Gastroesophageal sphincter (tissue), 4 donors: ENCODE data around the gene RPS6KB1. TPM values are rescaled to one million over a fixed set of nuclear protein-coding genes. Genes with fewer than 3 reads are reported as not detected.
A peak's percentile ranks its signal among the peaks of the same experiment; 100 is the strongest.
"Not testable (repeated sequence)": the region's sequence is repeated elsewhere in the genome, so short reads cannot be mapped to it uniquely, and the experiment has no call there.

ENCODE experiments used
- ATAC-seq: fragments of 150-250 bp; one replicate; pipeline ENCODE4 v1.9.1; 2016; ENCODE audit warnings: mild to moderate bottlenecking, moderate library complexity
- H3K27ac ChIP-seq, 4 donors: fragments of 200-600 bp; sonication (generic) in 3 of 4; 1 replicate in 3 of 4; 2 replicates in 1 of 4; pipeline ENCODE4 v1.5.1; 2016 to 2019
- H3K27me3 ChIP-seq: fragments of 200-600 bp; sonication (generic); one replicate; pipeline ENCODE4 v1.5.1; 2019
- H3K36me3 ChIP-seq, 2 donors: fragments of 200-600 bp; sonication (generic); one replicate each; pipeline ENCODE4 v1.5.1; 2019; ENCODE audit warnings: control low read depth in 1 of 2
- H3K4me1 ChIP-seq, 3 donors: fragments of 200-600 bp; sonication (generic); 1 replicate in 2 of 3; 2 replicates in 1 of 3; pipeline ENCODE4 v1.5.1; 2016 to 2019; ENCODE audit warnings: control low read depth in 2 of 3
- H3K4me3 ChIP-seq, 2 donors: fragments of 200-600 bp; sonication (generic); one replicate each; pipeline ENCODE4 v1.5.1; 2019; ENCODE audit warnings: mild to moderate bottlenecking in 1 of 2, moderate library complexity in 1 of 2
- H3K9me3 ChIP-seq, 3 donors: fragments of 200-600 bp; sonication (generic); one replicate each; pipeline ENCODE4 v1.5.1; 2017 to 2019; ENCODE audit warnings: control low read depth in 2 of 3
- CTCF ChIP-seq, 4 experiments: fragments of 200-600 bp in 2 of 4; fragments of 450-650 bp in 2 of 4; sonication (generic) in 1 of 4; IDR thresholded peaks; one replicate each; pipeline ENCODE4 v1.5.1; 2017 to 2019; ENCODE audit warnings: antibody characterized with exemption in 4 of 4, mild to moderate bottlenecking in 2 of 4, moderate library complexity in 2 of 4
- EP300 ChIP-seq: sonication (generic); formaldehyde crosslinking; IDR thresholded peaks from one replicate; pipeline ENCODE4 v1.6.1; 2017; ENCODE audit warnings: antibody characterized with exemption, mild to moderate bottlenecking
- POLR2A ChIP-seq, 2 donors: fragments of 450-650 bp; IDR thresholded peaks; one replicate each; pipeline ENCODE4 v1.6.1; 2017; ENCODE audit warnings: antibody characterized with exemption in 2 of 2, mild to moderate bottlenecking in 2 of 2, moderate library complexity in 1 of 2
- POLR2AphosphoS5 ChIP-seq: sonication (generic); formaldehyde crosslinking; IDR thresholded peaks from one replicate; pipeline ENCODE4 v1.6.1; 2017; ENCODE audit warnings: antibody characterized with exemption
- WGBS, 2 donors: methylation state at CpG; one replicate each; pipeline ENCODE4 v1.1.5; 2018; ENCODE audit warnings: low coverage in 1 of 2; 5-methylcytosine and 5-hydroxymethylcytosine counted together
- total RNA-seq, 4 donors: library from RNA; depleted of rRNA; stranded (reverse); fragments of >200 nt; gene quantifications; one replicate each; pipeline ENCODE4 v1.1.0, GENCODE V29; 2016

Gene RPS6KB1
- total RNA-seq, 4 donors from 2014 or later, result 19.2 to 36.3 (median 27.6) TPM

- Histone ChIP-seq H3K27me3 (no peaks in the 10 kb centered on the region), H3K4me1 (peaks cover 0 to 16% (median 0%) of the 10 kb centered on the region in 3 donors), H3K9me3 (no peaks in the 10 kb centered on the region), H3K4me3 (no peak overlapping the region), H3K27ac (no peak overlapping the region), H3K36me3 (peaks cover 0 to 7% of the 10 kb centered on the region in 2 donors)
- ATAC-seq, result no peak
- TF ChIP-seq POLR2AphosphoS5 (no peak), EP300 (no peak), CTCF (IDR thresholded peaks at IDR 0.05) (no peak), POLR2A (IDR thresholded peaks at IDR 0.05) (no peak)
- WGBS, 2 donors, result 82 to 95% methylated on average over 3 to 8 of the region's 8 CpGs
Observed at GRCh38 chr17:59901604-59902003, 8.7 kb downstream of the RPS6KB1 start.

- no peak for ATAC-seq
- peaks cover 0 to 16% of the 10 kb centered on the region in 2 donors for H3K36me3 ChIP-seq
- TF ChIP-seq EP300 (no peak), POLR2AphosphoS5 (no peak), CTCF (IDR thresholded peaks at IDR 0.05) (no peak), POLR2A (IDR thresholded peaks at IDR 0.05) (no peak)
- no peak overlapping the region for H3K27ac ChIP-seq
- WGBS, 2 donors, result 81 to 83% methylated on average over 2 of the region's 2 CpGs
- H3K9me3 ChIP-seq, result no peaks in the 10 kb centered on the region
- peaks cover 0 to 5% (median 0%) of the 10 kb centered on the region in 3 donors for H3K4me1 ChIP-seq
- H3K27me3 ChIP-seq, result no peaks in the 10 kb centered on the region
- no peak overlapping the region for H3K4me3 ChIP-seq
Observed at GRCh38 chr17:59903455-59903854, 10.5 kb downstream of the RPS6KB1 start.

GRCh38 chr17:59907467-59907866, 14.5 kb downstream of the RPS6KB1 start:
- WGBS, 2 donors, result 79 to 85% methylated on average over 2 to 3 of the region's 3 CpGs
- Histone ChIP-seq H3K4me1 (no peaks in the 10 kb centered on the region), H3K27me3 (no peaks in the 10 kb centered on the region), H3K36me3 (peaks cover 0 to 29% of the 10 kb centered on the region in 2 donors), H3K9me3 (no peaks in the 10 kb centered on the region), H3K4me3 (no peak overlapping the region), H3K27ac (no peak overlapping the region)
- ATAC-seq, result no peak
- TF ChIP-seq CTCF (IDR thresholded peaks at IDR 0.05), result no peak

- Histone ChIP-seq H3K27me3 (no peaks in the 10 kb centered on the region), H3K9me3 (no peaks in the 10 kb centered on the region), H3K36me3 (peaks cover 0 to 86% of the 10 kb centered on the region in 2 donors), H3K4me3 (no peak overlapping the region), H3K27ac (no peak overlapping the region), H3K4me1 (peaks cover 0 to 12% (median 0%) of the 10 kb centered on the region in 3 donors)
- no peak for TF ChIP-seq EP300
- TF ChIP-seq POLR2AphosphoS5, result no peak
- TF ChIP-seq CTCF (IDR thresholded peaks at IDR 0.05), result peak; percentile 48 to 61 (median 54)
- no peak for TF ChIP-seq POLR2A (IDR thresholded peaks at IDR 0.05)
- WGBS, 2 donors, result 25 to 64% methylated on average over 1 of the region's 1 CpG
- ATAC-seq, result no peak
Observed at GRCh38 chr17:59914274-59914854, 21.4 kb downstream of the RPS6KB1 start.

GRCh38 chr17:59916446-59916845, 23.5 kb downstream of the RPS6KB1 start:
- Histone ChIP-seq H3K4me1 (peaks cover 0 to 12% (median 0%) of the 10 kb centered on the region in 3 donors), H3K4me3 (no peak overlapping the region), H3K27me3 (no peaks in the 10 kb centered on the region), H3K36me3 (peaks cover 0 to 98% of the 10 kb centered on the region in 2 donors), H3K27ac (no peak overlapping the region), H3K9me3 (no peaks in the 10 kb centered on the region)
- no peak for ATAC-seq
- TF ChIP-seq POLR2AphosphoS5, result no peak
- no peak for TF ChIP-seq CTCF (IDR thresholded peaks at IDR 0.05)
- no peak for TF ChIP-seq EP300
- no peak for TF ChIP-seq POLR2A (IDR thresholded peaks at IDR 0.05)

GRCh38 chr17:59920637-59921036, 27.7 kb downstream of the RPS6KB1 start:
- not testable (repeated sequence) for ATAC-seq, H3K27me3 ChIP-seq, H3K27ac ChIP-seq, H3K4me1 ChIP-seq, H3K4me3 ChIP-seq, H3K9me3 ChIP-seq
- peaks cover 0 to 100% of the 10 kb centered on the region in 2 donors for H3K36me3 ChIP-seq
- WGBS, 2 donors, result 79 to 90% methylated on average over 4 to 5 of the region's 5 CpGs

GRCh38 chr17:59930121-59930520, 37.2 kb downstream of the RPS6KB1 start:
- ATAC-seq, H3K27me3 ChIP-seq, H3K4me1 ChIP-seq, H3K4me3 ChIP-seq, H3K9me3 ChIP-seq, H3K27ac ChIP-seq: not testable (repeated sequence)
- 92 to 100% methylated on average over 2 of the region's 2 CpGs for WGBS, 2 donors
- peaks cover 16 to 100% of the 10 kb centered on the region in 2 donors for H3K36me3 ChIP-seq

GRCh38 chr17:59930768-59931167, 37.8 kb downstream of the RPS6KB1 start:
- H3K9me3 ChIP-seq, H3K27me3 ChIP-seq, H3K4me3 ChIP-seq, H3K4me1 ChIP-seq, H3K27ac ChIP-seq: not testable (repeated sequence)
- peak; percentile 86 for ATAC-seq
- 49 to 55% methylated on average over 3 of the region's 3 CpGs for WGBS, 2 donors
- peaks cover 16 to 100% of the 10 kb centered on the region in 2 donors for H3K36me3 ChIP-seq
